ENCODE results near the gene PSAPL1. TPM values are rescaled to one million over a fixed set of nuclear protein-coding genes. Genes with fewer than 3 reads are reported as not detected.

Gene PSAPL1
- total RNA-seq, 1 experiment from 2014 or later, result 0.15 TPM

- DNase-seq, result no peak
- intact Hi-C loops (cut with micrococcal nuclease; ENCODE audit: unreplicated experiment), result no loop called here
- Histone ChIP-seq H3K4me1 (replicated peaks; ENCODE audit: insufficient read depth) (peaks cover 12% of the 10 kb centered on the region), H3K9me2 (ENCODE audit: insufficient read depth) (no peaks in the 10 kb centered on the region), H3K79me2 (ENCODE audit: low read depth) (no peaks in the 10 kb centered on the region), H3K27me3 (ENCODE audit: insufficient read depth, low read depth) (no peaks in the 10 kb centered on the region), H3K4me3 (no peak overlapping the region), H2AFZ (no peak overlapping the region), H3F3A (ENCODE audit: insufficient read depth, low read depth) (peaks cover 13% of the 10 kb centered on the region), H3K36me3 (ENCODE audit: low read depth) (no peaks in the 10 kb centered on the region), H4K20me1 (ENCODE audit: insufficient read depth) (no peaks in the 10 kb centered on the region), H3K27ac (no peak overlapping the region), H3K9me3 (ENCODE audit: insufficient read depth, low read depth) (no peaks in the 10 kb centered on the region), H3K4me2 (no peak overlapping the region)
- no TSS peak for BruUV-seq (replicated peaks)
- ChIA-PET CTCF (no interaction called here), POLR2A (ENCODE audit: unreplicated experiment) (no interaction called here)
- TF ChIP-seq, protein P1, sequence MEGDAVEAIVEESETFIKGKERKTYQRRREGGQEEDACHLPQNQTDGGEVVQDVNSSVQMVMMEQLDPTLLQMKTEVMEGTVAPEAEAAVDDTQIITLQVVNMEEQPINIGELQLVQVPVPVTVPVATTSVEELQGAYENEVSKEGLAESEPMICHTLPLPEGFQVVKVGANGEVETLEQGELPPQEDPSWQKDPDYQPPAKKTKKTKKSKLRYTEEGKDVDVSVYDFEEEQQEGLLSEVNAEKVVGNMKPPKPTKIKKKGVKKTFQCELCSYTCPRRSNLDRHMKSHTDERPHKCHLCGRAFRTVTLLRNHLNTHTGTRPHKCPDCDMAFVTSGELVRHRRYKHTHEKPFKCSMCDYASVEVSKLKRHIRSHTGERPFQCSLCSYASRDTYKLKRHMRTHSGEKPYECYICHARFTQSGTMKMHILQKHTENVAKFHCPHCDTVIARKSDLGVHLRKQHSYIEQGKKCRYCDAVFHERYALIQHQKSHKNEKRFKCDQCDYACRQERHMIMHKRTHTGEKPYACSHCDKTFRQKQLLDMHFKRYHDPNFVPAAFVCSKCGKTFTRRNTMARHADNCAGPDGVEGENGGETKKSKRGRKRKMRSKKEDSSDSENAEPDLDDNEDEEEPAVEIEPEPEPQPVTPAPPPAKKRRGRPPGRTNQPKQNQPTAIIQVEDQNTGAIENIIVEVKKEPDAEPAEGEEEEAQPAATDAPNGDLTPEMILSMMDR (conservative IDR thresholded peaks at IDR 0.05), result no peak
- no peak for TF ChIP-seq EZH2 (IDR thresholded peaks at IDR 0.05; ENCODE audit: low read depth)
These were observed 36.7 kb downstream of the PSAPL1 start for GRCh38 chr4:7398104-7398423.

- Histone ChIP-seq H3K27me3 (ENCODE audit: insufficient read depth, low read depth) (no peaks in the 10 kb centered on the region), H2AFZ (no peak overlapping the region), H4K20me1 (ENCODE audit: insufficient read depth) (no peaks in the 10 kb centered on the region), H3K9me3 (ENCODE audit: insufficient read depth, low read depth) (no peaks in the 10 kb centered on the region), H3F3A (ENCODE audit: insufficient read depth, low read depth) (peaks cover 7% of the 10 kb centered on the region), H3K36me3 (ENCODE audit: low read depth) (no peaks in the 10 kb centered on the region), H3K27ac (no peak overlapping the region), H3K79me2 (ENCODE audit: low read depth) (no peaks in the 10 kb centered on the region), H3K4me3 (no peak overlapping the region), H3K4me1 (replicated peaks; ENCODE audit: insufficient read depth) (peaks cover 6% of the 10 kb centered on the region), H3K4me2 (no peak overlapping the region), H3K9me2 (ENCODE audit: insufficient read depth) (no peaks in the 10 kb centered on the region)
- TF ChIP-seq, protein P1 (conservative IDR thresholded peaks at IDR 0.05), result no peak
- TF ChIP-seq EZH2 (IDR thresholded peaks at IDR 0.05; ENCODE audit: low read depth), result no peak
- ChIA-PET POLR2A (ENCODE audit: unreplicated experiment) (no interaction called here), CTCF (no interaction called here)
- DNase-seq, result no peak
- BruUV-seq (replicated peaks), result no TSS peak
- intact Hi-C loops (cut with micrococcal nuclease; ENCODE audit: unreplicated experiment), result no loop called here
These were observed 37.3 kb downstream of the PSAPL1 start for GRCh38 chr4:7397206-7398103.

DNA sequence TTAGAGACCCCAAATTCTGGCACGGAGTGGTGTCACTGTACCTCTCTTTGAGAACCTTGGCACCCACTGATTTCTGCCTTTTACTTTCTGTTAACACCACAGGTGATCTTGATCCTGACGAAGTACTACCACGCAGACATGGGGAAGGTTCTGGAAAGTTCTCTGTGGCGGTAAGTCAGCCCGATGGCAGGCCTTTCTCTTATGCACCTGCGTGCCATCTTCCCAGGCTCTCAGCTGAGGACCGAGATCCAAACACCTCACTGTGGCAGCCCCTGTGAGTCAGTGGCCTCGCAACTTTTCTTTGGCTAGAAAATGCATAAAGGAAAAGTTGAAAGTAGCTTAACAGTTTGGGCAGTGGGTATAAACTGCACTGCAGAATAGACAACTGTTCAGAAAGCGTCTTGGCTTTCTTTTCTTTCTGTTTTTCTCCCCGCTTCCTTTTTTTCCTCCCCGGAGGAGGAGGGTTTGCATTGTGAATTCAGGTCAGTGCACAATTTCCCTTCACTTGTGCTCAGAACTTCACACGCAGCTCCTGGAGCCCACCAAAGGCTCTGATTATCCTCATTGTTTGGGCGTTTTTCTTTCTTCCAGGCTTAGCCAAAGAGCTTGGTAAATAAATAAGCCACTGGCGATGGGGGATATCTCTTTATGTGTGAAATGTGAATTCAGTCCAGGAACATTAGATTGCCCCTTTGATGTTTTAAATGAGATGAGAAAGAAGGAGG is 38.4 kb downstream of the PSAPL1 start:
- ChIA-PET CTCF (no interaction called here), POLR2A (ENCODE audit: unreplicated experiment) (no interaction called here)
- Histone ChIP-seq H3K9me2 (ENCODE audit: insufficient read depth) (no peaks in the 10 kb centered on the region), H3K27ac (no peak overlapping the region), H2AFZ (no peak overlapping the region), H3K36me3 (ENCODE audit: low read depth) (no peaks in the 10 kb centered on the region), H3K4me2 (no peak overlapping the region), H4K20me1 (ENCODE audit: insufficient read depth) (no peaks in the 10 kb centered on the region), H3K79me2 (ENCODE audit: low read depth) (no peaks in the 10 kb centered on the region), H3K4me1 (replicated peaks; ENCODE audit: insufficient read depth) (no peaks in the 10 kb centered on the region), H3F3A (ENCODE audit: insufficient read depth, low read depth) (no peaks in the 10 kb centered on the region), H3K4me3 (no peak overlapping the region), H3K27me3 (ENCODE audit: insufficient read depth, low read depth) (no peaks in the 10 kb centered on the region), H3K9me3 (ENCODE audit: insufficient read depth, low read depth) (no peaks in the 10 kb centered on the region)
- TF ChIP-seq, protein P1 (conservative IDR thresholded peaks at IDR 0.05), result no peak
- no peak for TF ChIP-seq EZH2 (IDR thresholded peaks at IDR 0.05; ENCODE audit: low read depth)
- DNase-seq, result no peak
- intact Hi-C loops (cut with micrococcal nuclease; ENCODE audit: unreplicated experiment), result no loop called here
- BruUV-seq (replicated peaks), result no TSS peak

Measured in PC-9 (cell line).